OCI-LY7 (cell line): Measurements from ENCODE around the gene TPCN2.

Experiments used
- CTCF ChIP-seq: fragments of 200-600 bp; sonication (generic); conservative IDR thresholded peaks from 2 replicates; pipeline ENCODE4 v1.5.1; 2014; ENCODE audit warnings: mild to moderate bottlenecking, antibody characterized with exemption, low read length, moderate library complexity, mixed read lengths
- EZH2phosphoT487 ChIP-seq: fragments of 200-600 bp; sonication (generic); IDR thresholded peaks from 2 replicates; pipeline ENCODE4 v1.6.1; 2018; ENCODE audit warnings: low read depth, borderline replicate concordance, mild to moderate bottlenecking, mixed run types, antibody characterized with exemption, low read length, moderate library complexity, mixed read lengths

- TF ChIP-seq CTCF (no peak), EZH2phosphoT487 (no peak)
Observed at GRCh38 chr11:69152733-69153421, 104.1 kb downstream of the TPCN2 start.
